Measurements from ENCODE around the gene ZC3H7A.

Gene ZC3H7A

DNA sequence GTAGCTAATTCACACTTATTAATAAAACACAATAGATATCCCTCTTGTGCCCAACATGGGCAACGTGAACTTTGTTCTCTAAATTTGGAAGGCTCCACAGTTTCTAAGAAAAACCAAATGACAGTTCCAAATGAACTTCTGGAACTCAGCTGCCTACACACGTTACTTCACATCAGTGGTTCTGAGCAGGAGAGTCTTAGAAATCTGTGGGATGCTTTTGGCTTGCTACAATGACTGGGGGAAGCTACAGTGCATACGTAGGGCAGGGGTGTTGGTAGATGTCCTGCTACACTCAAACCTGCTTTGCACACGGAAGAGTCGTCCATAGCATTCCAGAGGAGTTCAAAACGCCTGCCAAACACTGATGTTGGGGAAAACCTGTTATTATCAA is 62.4 kb downstream of the ZC3H7A start:
- no peak for DNase-seq

GRCh38 chr16:11734025-11734652 is 62.9 kb downstream of the ZC3H7A start:
- no peak for DNase-seq

GRCh38 chr16:11731222-11731621 is 65.8 kb downstream of the ZC3H7A start:
- no peak for DNase-seq

GRCh38 chr16:11729787-11730186 is 67.3 kb downstream of the ZC3H7A start:
- DNase-seq: no peak

GRCh38 chr16:11727796-11728543 is 69.1 kb downstream of the ZC3H7A start:
- no peak for DNase-seq

DNA sequence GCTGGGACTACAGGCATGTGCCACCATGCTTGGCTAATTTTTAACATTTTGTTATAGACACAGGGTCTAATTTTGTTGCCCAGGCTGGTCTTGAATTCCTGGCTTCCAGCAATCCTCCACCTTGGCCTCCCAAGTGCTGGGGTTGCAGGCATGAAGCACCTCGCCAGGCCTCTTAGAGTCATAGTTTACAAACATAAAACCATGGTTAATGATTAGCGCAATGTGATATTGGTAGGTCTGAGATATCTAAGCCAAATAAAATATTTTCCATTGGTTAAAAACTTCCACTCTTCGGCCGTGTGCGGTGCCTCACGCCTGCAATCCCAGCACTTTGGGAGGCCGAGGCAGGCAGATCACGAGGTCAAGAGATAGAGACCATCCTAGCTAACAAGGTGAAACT is 71.0 kb downstream of the ZC3H7A start:
- DNase-seq: no peak

- no peak for DNase-seq
These were observed 71.6 kb downstream of the ZC3H7A start for GRCh38 chr16:11725457-11725856.

GRCh38 chr16:11722468-11722808 is 74.6 kb downstream of the ZC3H7A start:
- DNase-seq: no peak

GRCh38 chr16:11721781-11722467 is 75.1 kb downstream of the ZC3H7A start:
- DNase-seq: no peak

DNA sequence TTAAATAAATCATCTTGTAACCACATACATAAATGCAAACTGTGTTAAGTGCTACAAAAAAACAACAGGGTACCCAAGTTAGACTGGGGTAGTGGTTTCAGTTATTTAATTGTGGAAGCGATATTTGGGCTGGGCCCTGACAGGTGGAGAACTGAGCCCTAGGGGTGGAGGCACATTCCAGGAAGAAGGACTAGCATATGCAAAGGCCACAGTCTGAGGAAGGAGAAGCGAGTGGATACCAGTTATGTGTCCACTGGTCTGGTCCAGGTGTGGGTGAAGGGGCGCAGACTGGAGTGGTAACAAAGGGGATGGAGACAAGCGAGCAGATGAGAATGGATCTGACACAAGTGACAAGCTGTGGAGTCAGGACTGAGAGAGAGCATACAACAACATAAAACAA is 77.3 kb downstream of the ZC3H7A start:
- DNase-seq: no peak

- no peak for DNase-seq
These were observed 77.9 kb downstream of the ZC3H7A start for GRCh38 chr16:11719171-11719570.

DNA sequence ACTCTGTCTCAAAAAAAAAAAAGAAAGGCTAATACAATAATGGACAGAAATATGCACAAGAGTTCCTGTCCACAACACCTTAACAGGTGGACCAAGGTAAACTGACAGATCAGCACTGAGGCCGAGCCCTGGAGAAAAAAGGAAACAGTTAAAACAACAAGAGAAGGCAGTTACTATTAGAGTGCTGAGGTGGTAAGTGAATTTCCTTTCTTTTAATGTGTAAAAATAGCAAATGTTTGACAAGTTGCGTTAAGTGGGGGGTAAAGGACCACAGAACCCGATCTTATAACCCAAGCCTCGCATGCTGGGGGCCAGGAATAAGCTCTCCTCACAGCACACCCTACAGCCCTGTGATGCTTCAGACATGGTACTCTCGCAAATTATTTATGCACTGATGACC is 79.2 kb downstream of the ZC3H7A start:
- no peak for DNase-seq

DNA sequence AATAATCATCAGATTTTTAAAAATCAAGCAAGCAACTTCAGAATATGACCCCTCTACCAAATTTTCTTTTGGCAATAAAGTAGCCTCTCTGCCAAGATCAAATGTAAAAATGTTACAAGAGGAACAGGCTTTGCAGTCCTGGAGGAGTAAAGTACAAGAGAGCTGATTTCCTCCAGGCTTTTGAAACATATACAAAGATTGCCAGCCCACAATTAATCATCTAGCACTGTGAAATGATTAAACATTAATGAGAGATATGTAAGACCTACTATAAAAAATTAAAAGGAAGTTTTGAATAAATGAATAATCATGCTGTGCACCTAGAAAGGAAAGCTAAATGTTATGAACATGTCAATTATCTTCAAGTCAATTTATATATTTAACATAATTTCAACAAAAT is 80.7 kb downstream of the ZC3H7A start:
- no peak for DNase-seq

GRCh38 chr16:11715246-11715947 is 81.7 kb downstream of the ZC3H7A start:
- DNase-seq: no peak

DNA sequence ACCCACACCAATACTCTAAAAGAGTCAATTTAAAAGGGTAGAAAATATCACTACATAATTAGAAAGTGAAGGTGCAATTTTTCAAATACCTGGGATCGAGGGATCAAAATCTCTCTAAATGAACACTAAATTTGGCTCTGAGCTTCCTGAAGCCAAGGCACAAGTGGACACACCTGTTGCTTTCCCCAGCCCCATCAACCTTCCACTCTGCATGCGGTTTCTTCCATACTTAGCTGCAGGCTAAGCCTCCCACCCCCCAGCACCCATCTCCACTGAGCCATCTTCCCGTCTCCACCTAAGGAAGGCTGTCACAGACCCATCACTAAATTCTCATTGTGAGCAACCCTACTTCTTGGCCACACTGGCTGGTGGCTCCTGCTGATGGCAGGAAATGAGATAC is 84.9 kb downstream of the ZC3H7A start:
- DNase-seq: no peak

DNA sequence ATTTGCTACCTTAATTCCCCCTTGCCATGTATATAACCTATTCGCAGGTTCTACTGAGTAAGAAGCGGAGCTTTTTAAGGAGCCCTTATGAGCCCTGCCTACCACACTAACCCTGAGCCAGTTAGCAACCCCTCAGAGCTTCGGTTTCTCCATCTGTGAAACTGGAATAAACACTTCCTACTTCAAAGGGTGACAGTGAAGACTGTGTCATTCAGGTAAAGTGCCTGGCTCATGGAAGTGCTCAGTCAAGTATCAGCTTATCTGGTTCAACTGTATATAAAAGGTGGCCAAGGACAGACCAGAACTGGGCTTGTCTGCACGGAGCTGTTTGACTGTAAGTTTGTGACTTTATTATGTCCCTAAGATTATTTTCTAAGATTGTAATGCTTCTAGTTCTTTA is 85.4 kb downstream of the ZC3H7A start:
- DNase-seq: no peak

- DNase-seq: no peak
These were observed 88.6 kb downstream of the ZC3H7A start for GRCh38 chr16:11708421-11708820.

GRCh38 chr16:11707679-11708197 is 89.3 kb downstream of the ZC3H7A start:
- DNase-seq: no peak

DNA sequence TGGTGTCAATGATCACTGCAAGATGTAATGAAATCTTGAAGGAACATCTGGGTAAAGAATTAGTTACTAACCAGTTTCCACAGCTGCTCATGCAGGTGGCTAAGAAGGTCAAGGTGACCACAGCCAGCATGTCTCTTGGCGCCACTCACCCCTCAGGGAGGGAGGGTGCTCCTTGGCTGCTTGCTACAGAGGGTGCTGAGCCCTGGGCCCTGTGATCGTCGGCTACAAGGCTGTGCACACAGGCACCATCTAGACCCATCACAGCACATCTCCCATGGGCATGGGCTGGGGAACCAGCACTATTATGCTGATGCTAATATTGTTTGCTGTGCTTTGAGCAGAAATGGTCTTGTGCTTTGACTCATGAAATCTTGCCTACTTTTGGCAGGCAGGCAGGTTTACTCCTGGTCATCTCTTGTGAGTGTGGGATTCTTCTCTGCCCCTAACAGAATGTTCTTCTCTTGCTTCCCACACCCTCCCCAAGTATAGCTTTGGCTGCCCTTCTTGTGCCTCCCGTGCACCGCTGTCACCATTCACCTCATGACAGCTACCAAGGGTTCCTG is 90.8 kb downstream of the ZC3H7A start:
- no peak for DNase-seq

DNA sequence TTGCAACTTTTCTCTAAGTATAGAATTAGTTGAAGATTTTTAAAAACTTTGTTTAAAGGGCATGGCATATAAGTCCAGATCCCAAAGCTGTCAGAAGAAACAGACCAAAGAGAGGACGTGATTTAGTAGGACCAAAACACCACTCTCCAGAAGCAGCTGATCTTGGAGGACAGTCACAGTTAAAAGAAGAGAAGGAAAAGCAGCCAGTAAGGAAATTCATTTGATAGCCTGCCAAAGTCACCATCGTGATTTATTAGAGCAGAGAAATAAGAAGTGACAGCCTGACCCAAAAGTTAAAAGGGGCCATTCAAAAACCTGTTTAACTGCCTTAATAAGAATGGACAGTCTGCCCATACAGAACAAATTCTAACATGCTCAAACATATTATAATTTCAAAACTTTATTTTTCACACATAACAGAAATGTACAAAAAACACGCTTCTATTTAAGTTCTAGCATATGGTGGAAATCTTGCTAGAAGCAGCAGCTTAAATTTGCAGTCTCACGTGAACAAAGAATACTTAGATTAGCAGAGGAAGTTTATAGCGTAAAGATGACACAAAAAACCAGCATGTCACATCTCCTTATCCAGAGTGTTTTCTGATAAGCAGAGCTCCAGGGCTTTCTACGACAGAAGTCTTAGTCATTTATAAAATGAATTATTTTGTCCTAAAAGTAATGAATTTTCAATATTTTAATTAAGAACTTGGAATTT is 91.6 kb downstream of the ZC3H7A start:
- no peak for DNase-seq

Measured in GDM1 (cell line).